ENCODE data around the gene LIN7B.
A peak's percentile ranks its signal among the peaks of the same experiment; 100 is the strongest.

LIN7B gene

DNA sequence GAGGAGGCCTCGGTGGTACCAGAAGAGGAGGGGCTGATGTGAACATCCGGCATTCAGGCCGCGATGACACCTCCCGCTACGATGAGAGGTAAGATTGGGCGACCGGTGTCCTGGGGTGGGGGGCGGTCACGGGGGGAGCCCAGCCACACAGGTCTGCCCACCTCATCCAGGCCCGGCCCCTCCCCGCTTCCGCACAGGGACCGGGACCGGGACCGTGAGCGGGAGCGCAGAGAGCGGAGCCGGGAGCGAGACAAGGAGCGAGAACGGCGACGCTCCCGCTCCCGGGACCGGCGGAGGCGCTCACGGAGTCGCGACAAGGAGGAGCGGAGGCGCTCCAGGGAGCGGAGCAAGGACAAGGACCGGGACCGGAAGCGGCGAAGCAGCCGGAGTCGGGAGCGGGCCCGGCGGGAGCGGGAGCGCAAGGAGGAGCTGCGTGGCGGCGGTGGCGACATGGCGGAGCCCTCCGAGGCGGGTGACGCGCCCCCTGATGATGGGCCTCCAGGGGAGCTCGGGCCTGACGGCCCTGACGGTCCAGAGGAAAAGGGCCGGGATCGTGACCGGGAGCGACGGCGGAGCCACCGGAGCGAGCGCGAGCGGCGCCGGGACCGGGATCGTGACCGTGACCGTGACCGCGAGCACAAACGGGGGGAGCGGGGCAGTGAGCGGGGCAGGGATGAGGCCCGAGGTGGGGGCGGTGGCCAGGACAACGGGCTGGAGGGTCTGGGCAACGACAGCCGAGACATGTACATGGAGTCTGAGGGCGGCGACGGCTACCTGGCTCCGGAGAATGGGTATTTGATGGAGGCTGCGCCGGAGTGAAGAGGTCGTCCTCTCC lies 6.3 kb upstream of the LIN7B start:
- peaks cover 17% of the 10 kb centered on the region for H3K4me1 Mint-ChIP-seq
- H3K27me3 Mint-ChIP-seq = no peaks in the 10 kb centered on the region
- H3K27ac Mint-ChIP-seq = no peak overlapping the region
- no peak overlapping the region for H3K4me3 Mint-ChIP-seq
- H3K9me3 Mint-ChIP-seq = no peaks in the 10 kb centered on the region
- H3K36me3 Mint-ChIP-seq = peaks cover 42% of the 10 kb centered on the region
- peak; percentile 32 for ATAC-seq

- peaks cover 40% of the 10 kb centered on the region for H3K36me3 Mint-ChIP-seq
- H3K9me3 Mint-ChIP-seq = no peaks in the 10 kb centered on the region
- H3K4me3 Mint-ChIP-seq = no peak overlapping the region
- H3K27me3 Mint-ChIP-seq = no peaks in the 10 kb centered on the region
- no peak for ATAC-seq
- peaks cover 28% of the 10 kb centered on the region for H3K4me1 Mint-ChIP-seq
- no peak overlapping the region for H3K27ac Mint-ChIP-seq
Measured at GRCh38 chr19:49109051-49109450, 5.1 kb upstream of the LIN7B start.

- Mint-ChIP-seq H3K4me3 (no peak overlapping the region), H3K9me3 (no peaks in the 10 kb centered on the region), H3K4me1 (peaks cover 26% of the 10 kb centered on the region), H3K27ac (no peak overlapping the region), H3K27me3 (no peaks in the 10 kb centered on the region), H3K36me3 (peaks cover 33% of the 10 kb centered on the region)
- ATAC-seq = no peak
Measured at GRCh38 chr19:49109569-49110233, 4.5 kb upstream of the LIN7B start.

GRCh38 chr19:49110567-49110966 lies 3.6 kb upstream of the LIN7B start:
- Mint-ChIP-seq H3K4me1 (peaks cover 26% of the 10 kb centered on the region), H3K27ac (no peak overlapping the region), H3K36me3 (peaks cover 25% of the 10 kb centered on the region), H3K27me3 (no peaks in the 10 kb centered on the region), H3K4me3 (no peak overlapping the region), H3K9me3 (no peaks in the 10 kb centered on the region)
- no peak for ATAC-seq

DNA sequence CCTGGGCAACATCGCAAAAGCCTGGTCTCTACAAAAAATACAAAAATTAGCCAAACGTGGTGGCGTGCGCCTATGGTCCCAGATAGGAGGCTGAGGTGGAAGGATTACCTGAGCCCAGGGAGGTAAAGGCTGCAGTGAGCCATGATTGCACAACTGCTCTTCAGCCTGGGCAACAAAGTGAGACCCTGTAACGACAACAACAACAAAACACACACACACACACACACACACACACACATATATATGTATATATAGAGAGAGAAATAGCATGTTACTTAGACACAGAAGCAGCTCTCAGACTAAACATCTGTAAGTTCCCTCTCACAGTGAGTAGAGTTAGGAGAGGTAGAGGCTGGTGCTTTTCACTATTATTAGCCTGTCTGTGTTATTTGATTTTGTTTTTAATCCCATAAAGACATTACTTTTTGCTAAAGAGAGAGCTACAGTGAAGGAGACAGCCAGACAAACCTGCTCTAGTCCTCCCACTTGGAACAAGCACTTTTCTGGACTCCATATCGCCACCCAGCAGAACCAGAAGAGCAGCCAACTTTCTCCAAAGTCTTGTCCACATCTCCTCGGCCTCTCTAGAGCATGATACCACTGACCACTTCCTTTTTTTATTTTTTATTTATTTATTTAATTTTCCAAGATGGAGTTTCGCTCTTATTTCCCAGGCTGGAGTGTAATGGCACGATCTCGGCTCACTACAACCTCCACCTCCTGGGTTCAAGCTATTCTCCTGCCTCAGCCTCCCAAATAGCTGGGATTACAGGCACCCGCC lies 2.8 kb upstream of the LIN7B start:
- Mint-ChIP-seq H3K27ac (no peak overlapping the region), H3K27me3 (no peaks in the 10 kb centered on the region), H3K9me3 (no peaks in the 10 kb centered on the region), H3K4me3 (no peak overlapping the region), H3K4me1 (peaks cover 30% of the 10 kb centered on the region), H3K36me3 (peaks cover 25% of the 10 kb centered on the region)
- ATAC-seq = no peak

GRCh38 chr19:49114630-49115363 lies 627 bp downstream of the LIN7B start:
- Mint-ChIP-seq H3K9me3 (no peaks in the 10 kb centered on the region), H3K27ac (no peak overlapping the region), H3K36me3 (no peaks in the 10 kb centered on the region), H3K27me3 (no peaks in the 10 kb centered on the region), H3K4me3 (peak overlapping the region; percentile 78), H3K4me1 (peaks cover 46% of the 10 kb centered on the region)
- no peak for ATAC-seq

GRCh38 chr19:49116544-49116943 lies 2.4 kb downstream of the LIN7B start:
- ATAC-seq = no peak
- Mint-ChIP-seq H3K9me3 (no peaks in the 10 kb centered on the region), H3K27me3 (peaks cover 14% of the 10 kb centered on the region), H3K4me3 (no peak overlapping the region), H3K27ac (no peak overlapping the region), H3K36me3 (no peaks in the 10 kb centered on the region), H3K4me1 (peaks cover 59% of the 10 kb centered on the region)

- H3K4me1 Mint-ChIP-seq = peaks cover 59% of the 10 kb centered on the region
Measured at GRCh38 chr19:49117677-49118564, 3.8 kb downstream of the LIN7B start.

GRCh38 chr19:49118565-49119410 lies 4.6 kb downstream of the LIN7B start, which contains the start of gene C19orf73:
C19orf73 (minus strand) TSS chr19:49119143; CDS start chr19:49119022, 121 bp downstream.
- Mint-ChIP-seq H3K27ac (peak within 1 kb of the TSS; percentile 94), H3K9me3 (no peaks in the 10 kb centered on the region), H3K4me3 (peak within 1 kb of the TSS; percentile 87), H3K36me3 (no peaks in the 10 kb centered on the region), H3K4me1 (peaks cover 51% of the 10 kb centered on the region), H3K27me3 (peaks cover 14% of the 10 kb centered on the region)
- peak; percentile 91 for ATAC-seq

More at GRCh38 chr19:49117677-49118564, 3.8 kb downstream of the LIN7B start:
- Mint-ChIP-seq H3K27me3 (peaks cover 14% of the 10 kb centered on the region), H3K9me3 (no peaks in the 10 kb centered on the region), H3K36me3 (no peaks in the 10 kb centered on the region), H3K4me3 (peak overlapping the region; percentile 87), H3K27ac (peak overlapping the region; percentile 94)
- no peak for ATAC-seq

DNA sequence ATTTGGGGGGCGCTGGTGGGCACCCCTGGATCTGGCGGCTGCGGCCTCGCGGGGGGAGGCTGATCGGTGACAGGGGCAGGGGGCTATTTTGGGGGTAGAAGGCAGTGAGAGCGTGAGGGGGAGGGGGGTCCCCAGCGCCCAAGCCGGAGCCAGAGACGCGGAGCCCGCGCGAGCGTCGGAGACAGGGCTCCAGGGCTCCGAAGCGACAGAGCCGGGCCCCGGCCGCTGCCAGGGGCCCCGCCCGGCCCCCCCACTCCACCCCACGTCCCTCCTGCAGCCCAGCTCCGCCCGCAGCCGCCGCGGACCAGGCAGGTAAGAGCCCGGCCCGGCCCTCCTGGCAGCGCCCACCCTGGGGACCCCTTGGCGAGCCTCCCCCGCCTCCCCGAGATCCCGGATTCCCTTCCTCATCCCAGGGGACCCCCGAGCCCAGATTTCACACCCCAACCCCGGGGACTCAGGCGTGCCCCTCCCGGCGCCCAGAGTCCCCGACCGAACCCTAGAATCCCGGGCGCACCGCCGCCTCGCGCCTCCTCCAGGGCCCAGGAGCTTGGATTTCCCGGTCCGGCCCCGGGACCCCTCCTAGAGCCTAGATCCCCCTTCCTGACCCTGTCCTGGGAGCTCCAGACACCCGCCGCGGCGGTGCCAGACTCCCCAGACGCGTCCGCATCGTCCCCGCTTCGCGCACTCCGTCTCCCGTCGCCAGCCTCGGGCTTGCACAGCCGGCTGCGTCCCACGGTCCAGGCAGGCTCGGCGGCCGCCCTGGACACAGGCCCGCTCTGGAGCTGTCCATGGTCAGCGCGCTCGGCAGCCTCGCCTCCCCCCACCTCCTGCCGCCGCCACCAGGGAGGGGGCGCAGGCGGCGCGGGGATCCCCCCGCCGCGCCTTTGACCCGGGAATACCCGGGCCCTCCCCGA lies 5.5 kb downstream of the LIN7B start, which contains the start of gene PPFIA3:
Gene PPFIA3, plus strand, starts transcription at position 134 of the 914 bp plus-strand sequence. CDS start 8,330 bp downstream, outside the sequence.
- H3K4me1 Mint-ChIP-seq = peaks cover 48% of the 10 kb centered on the region
- H3K27ac Mint-ChIP-seq = peak within 1 kb of the TSS; percentile 94
- no peaks in the 10 kb centered on the region for H3K9me3 Mint-ChIP-seq
- H3K27me3 Mint-ChIP-seq = peaks cover 14% of the 10 kb centered on the region
- H3K36me3 Mint-ChIP-seq = no peaks in the 10 kb centered on the region
- peak within 1 kb of the TSS; percentile 87 for H3K4me3 Mint-ChIP-seq
- peak; percentile 2 for ATAC-seq

- ATAC-seq = no peak
- Mint-ChIP-seq H3K4me1 (peaks cover 43% of the 10 kb centered on the region), H3K36me3 (no peaks in the 10 kb centered on the region), H3K27ac (no peak overlapping the region), H3K9me3 (no peaks in the 10 kb centered on the region), H3K27me3 (peaks cover 14% of the 10 kb centered on the region), H3K4me3 (peak overlapping the region; percentile 87)
Measured at GRCh38 chr19:49120325-49120683, 6.1 kb downstream of the LIN7B start.

DNA sequence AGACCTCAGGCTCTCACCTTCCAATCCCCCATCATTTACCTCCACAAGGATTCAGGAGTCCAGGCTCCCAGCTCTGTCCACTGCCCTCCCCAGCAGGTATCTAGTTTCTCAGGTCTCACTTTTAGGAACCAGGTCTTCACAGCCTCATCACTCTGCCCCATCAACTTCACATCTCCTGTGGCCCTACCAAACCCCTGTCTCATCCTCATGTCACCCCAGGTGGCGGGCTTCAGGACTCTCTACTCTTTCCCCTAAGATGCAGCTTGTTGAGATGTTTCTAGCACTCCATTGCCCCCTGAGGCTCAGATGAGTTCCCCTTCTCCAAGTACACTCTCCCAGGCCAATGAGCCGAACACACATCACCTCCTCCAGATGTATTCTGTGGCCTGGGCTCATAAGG lies 6.7 kb downstream of the LIN7B start:
- Mint-ChIP-seq H3K27ac (no peak overlapping the region), H3K9me3 (no peaks in the 10 kb centered on the region), H3K4me1 (peaks cover 40% of the 10 kb centered on the region)

More for the DNA sequence above, 6.7 kb downstream of the LIN7B start:
- Mint-ChIP-seq H3K36me3 (no peaks in the 10 kb centered on the region), H3K27me3 (peaks cover 14% of the 10 kb centered on the region), H3K4me3 (peak overlapping the region; percentile 87)
- ATAC-seq = no peak

All from stimulated activated memory B cell treated with anti-CD40 and anti-IgM and Interleukin-4, amounts not matched to agents 10 μg/mL and 1 μg/mL and 100 μg/mL, for 72 hours (primary cell).